GM23248 (cell line): ENCODE results near the gene TFPI.

Experiments used
- EZH2 ChIP-seq: fragments of 200-600 bp; sonication (generic); IDR thresholded peaks from 2 replicates; pipeline ENCODE4 v1.6.1; 2018; ENCODE audit warnings: antibody characterized with exemption, mild to moderate bottlenecking; ENCODE audit not compliant: insufficient read depth, poor library complexity, severe bottlenecking
- EZH2phosphoT487 ChIP-seq: fragments of 200-600 bp; sonication (generic); IDR thresholded peaks from 2 replicates; pipeline ENCODE4 v1.6.1; 2018; ENCODE audit warnings: antibody characterized with exemption, moderate library complexity, mild to moderate bottlenecking, low read depth; ENCODE audit not compliant: insufficient read depth

GRCh38 chr2:187532333-187533120 lies 21.7 kb downstream of the TFPI start:
- TF ChIP-seq EZH2: no peak
- TF ChIP-seq EZH2phosphoT487: no peak
